ENCODE measurements around the gene BBS9.

GRCh38 chr7:33233659-33234058, 104.3 kb downstream of the BBS9 start:
- no peak for TF ChIP-seq CTCF (conservative IDR thresholded peaks at IDR 0.05; ENCODE audit: low read depth, low read length)
- no peak for TF ChIP-seq USF2 (IDR thresholded peaks at IDR 0.05; ENCODE audit: low read depth, low read length)
- no peak for TF ChIP-seq RCOR1 (IDR thresholded peaks at IDR 0.05; ENCODE audit: insufficient replicate concordance, low read length)
- no peak for TF ChIP-seq POLR2A (IDR thresholded peaks at IDR 0.05; ENCODE audit: low read depth, low read length)
- no peak for TF ChIP-seq RAD21 (IDR thresholded peaks at IDR 0.05; ENCODE audit: low read length)
- TF ChIP-seq MAZ (IDR thresholded peaks at IDR 0.05; ENCODE audit: borderline replicate concordance, low read depth, low read length), result no peak
- TF ChIP-seq BHLHE40 (IDR thresholded peaks at IDR 0.05; ENCODE audit: low read depth, low read length), result no peak
- no peak for TF ChIP-seq CHD1 (IDR thresholded peaks at IDR 0.05; ENCODE audit: low read depth, low read length)
- TF ChIP-seq RFX5 (IDR thresholded peaks at IDR 0.05; ENCODE audit: low read depth, low read length), result no peak
- TF ChIP-seq FOS (IDR thresholded peaks at IDR 0.05; ENCODE audit: low read depth, low read length), result no peak
- TF ChIP-seq SMC3 (IDR thresholded peaks at IDR 0.05; ENCODE audit: low read depth, low read length), result no peak
- no peak for TF ChIP-seq CEBPB (IDR thresholded peaks at IDR 0.05; ENCODE audit: low read depth, low read length)
- TF ChIP-seq NFE2L2 (IDR thresholded peaks at IDR 0.05; ENCODE audit: low read depth, low read length), result no peak
- TF ChIP-seq MXI1 (IDR thresholded peaks at IDR 0.05; ENCODE audit: borderline replicate concordance, low read depth, low read length), result no peak
